ENCODE results near the gene TOLLIP.

DNA sequence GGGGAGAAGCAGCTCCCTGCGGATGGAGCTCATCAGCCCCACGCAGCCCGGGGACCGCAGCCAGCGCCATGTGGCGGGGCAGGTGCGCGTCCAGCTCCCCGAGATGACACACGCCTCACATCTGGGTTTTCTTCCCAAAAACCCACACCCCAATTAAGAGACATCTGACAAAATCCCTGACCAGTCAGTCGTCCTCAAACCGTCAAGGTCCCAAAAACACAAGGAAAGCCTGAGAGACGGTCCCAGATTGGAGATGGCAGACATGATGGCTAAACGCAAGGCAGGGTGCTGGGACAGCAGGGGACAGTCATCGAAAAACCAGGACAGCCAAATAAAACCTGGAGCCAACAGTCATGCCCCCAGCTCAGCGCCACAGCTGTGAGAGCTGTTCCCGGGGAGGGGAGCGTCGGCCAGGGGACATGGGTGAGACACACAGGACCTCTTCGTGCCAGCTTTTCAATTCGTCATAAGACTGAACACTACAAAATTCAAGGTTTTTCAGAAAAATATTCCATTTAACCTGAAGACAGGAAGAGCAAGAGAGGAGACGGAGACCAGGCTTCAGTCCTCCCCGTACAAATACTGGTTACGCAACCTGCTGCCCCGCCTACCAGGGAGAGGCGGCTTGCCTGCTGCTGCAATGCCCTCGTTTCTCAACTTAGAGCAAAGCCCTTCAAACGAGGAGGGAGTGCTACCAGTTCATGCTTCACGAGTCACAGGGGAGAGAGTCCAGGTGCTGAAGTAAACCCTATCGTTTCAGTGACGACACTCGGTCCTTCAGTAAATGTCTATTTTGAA lies 10.5 kb downstream of the TOLLIP start:
- TF ChIP-seq ZNF224 (CRISPR knock-in tag; IDR thresholded peaks at IDR 0.05), result no peak
- TF ChIP-seq SIN3A (IDR thresholded peaks at IDR 0.05; ENCODE audit: borderline replicate concordance in 2 of 2, control insufficient read depth in 1 of 2, low read depth in 2 of 2, low read length in 2 of 2), result no peak
- TF ChIP-seq ELF1 (tag; IDR thresholded peaks at IDR 0.05), result no peak
- TF ChIP-seq, protein P1, sequence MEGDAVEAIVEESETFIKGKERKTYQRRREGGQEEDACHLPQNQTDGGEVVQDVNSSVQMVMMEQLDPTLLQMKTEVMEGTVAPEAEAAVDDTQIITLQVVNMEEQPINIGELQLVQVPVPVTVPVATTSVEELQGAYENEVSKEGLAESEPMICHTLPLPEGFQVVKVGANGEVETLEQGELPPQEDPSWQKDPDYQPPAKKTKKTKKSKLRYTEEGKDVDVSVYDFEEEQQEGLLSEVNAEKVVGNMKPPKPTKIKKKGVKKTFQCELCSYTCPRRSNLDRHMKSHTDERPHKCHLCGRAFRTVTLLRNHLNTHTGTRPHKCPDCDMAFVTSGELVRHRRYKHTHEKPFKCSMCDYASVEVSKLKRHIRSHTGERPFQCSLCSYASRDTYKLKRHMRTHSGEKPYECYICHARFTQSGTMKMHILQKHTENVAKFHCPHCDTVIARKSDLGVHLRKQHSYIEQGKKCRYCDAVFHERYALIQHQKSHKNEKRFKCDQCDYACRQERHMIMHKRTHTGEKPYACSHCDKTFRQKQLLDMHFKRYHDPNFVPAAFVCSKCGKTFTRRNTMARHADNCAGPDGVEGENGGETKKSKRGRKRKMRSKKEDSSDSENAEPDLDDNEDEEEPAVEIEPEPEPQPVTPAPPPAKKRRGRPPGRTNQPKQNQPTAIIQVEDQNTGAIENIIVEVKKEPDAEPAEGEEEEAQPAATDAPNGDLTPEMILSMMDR (IDR thresholded peaks at IDR 0.05 in 2 of 3, conservative IDR thresholded peaks at IDR 0.05 in 1 of 3; ENCODE audit: insufficient read depth in 2 of 3, low read depth in 1 of 3, low read length in 3 of 3), result no peak
- TF ChIP-seq POLR2AphosphoS5 (IDR thresholded peaks at IDR 0.05; ENCODE audit: control insufficient read depth, insufficient read depth, low read depth, low read length), result no peak
- no peak for TF ChIP-seq FOXK1 (CRISPR knock-in tag; IDR thresholded peaks at IDR 0.05; ENCODE audit: borderline replicate concordance)

Measured in K562 (cell line).